Activated CD8-positive, alpha-beta memory T cell treated with anti-CD3 and anti-CD28 coated beads for 48 hours (primary cell): ENCODE data around the gene MYO15B.

Experiments used
- DNase-seq, 3 experiments: peaks; one replicate each; pipeline ENCODE4 v3.0.0-alpha.2; 2020; ENCODE audit warnings: low read depth in 2 of 3, low spot score in 2 of 3

Gene MYO15B

DNA sequence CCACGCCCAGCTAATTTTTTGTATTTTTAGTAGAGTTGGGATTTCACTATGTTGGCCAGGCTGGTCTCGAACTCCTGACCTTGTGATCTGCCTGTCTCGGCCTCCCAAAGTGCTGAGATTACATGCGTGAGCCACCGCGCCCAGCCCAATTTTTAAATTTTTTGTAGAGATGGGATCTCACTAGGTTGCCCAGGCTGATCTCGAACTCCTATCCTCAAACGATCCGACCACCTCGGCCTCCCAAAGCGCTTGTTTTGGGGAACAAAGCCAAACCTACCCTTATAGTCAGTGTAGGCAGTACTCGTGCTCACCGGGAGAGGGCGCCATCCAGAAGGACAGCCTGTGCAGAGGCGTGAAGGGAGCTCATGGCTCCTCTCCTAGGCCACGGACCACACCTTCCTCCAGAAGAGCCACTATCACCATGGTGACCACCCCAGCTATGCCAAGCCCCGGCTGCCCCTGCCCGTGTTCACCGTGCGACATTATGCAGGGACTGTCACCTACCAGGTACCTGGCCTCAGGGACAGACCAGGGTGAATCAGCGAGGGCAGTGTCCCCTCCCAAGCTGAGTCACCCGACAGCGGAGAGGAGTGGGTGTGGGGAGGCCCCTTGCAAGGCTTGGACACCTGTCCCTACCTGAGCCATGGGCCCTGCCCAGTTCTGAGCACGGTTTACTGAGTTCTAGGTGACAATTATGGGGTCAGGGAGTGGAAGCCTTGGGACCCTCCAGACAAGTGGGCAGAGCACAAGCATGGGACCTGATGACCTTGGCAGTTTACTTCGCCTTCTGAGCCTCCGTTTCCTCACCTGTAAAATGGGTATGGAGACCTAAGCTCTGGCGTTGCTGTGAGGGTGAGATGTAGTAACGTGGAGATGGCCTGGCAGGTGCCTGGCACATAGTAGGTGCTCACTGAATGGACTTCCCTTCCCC lies 13.7 kb downstream of the MYO15B start:
- DNase-seq = peak; percentile 29 to 50 (median 30)

DNA sequence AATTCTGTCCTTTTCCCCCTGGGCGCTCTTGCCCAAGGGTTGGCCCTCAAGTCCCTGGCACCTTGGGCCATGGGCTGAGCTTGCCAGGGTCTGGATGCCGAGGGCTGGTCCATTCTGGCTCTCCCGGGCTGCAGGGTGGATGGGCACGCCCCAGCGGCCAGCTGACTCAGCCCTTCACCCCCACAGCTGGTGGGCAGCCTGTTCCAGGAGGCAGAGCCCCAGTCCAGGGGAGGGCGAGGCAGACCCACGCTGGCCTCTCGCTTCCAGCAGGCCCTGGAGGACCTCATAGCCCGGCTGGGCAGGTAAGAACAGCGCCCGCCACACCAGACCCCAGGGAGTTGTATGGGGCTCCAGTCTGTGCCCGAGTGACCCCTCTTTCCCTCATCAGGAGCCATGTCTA lies 15.0 kb downstream of the MYO15B start:
- DNase-seq = no peak

DNA sequence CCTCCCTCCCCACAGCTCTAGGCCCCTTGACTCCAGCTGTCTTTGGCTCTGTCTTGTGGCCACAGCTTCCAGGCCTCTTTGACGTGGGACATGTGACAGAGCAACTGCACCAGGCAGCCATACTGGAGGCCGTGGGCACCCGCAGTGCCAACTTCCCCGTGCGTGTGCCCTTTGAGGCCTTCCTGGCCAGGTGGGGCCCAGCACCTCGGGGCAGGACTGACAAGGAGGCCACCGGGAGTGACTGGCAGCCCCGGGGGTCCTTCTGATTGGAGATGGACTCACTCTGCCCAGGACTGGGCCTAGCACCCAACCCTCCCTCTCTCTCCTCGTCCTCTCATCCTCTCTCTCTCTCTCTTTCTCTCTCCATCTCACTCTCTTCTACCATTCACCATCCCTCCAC lies 15.5 kb downstream of the MYO15B start:
- no peak for DNase-seq

DNA sequence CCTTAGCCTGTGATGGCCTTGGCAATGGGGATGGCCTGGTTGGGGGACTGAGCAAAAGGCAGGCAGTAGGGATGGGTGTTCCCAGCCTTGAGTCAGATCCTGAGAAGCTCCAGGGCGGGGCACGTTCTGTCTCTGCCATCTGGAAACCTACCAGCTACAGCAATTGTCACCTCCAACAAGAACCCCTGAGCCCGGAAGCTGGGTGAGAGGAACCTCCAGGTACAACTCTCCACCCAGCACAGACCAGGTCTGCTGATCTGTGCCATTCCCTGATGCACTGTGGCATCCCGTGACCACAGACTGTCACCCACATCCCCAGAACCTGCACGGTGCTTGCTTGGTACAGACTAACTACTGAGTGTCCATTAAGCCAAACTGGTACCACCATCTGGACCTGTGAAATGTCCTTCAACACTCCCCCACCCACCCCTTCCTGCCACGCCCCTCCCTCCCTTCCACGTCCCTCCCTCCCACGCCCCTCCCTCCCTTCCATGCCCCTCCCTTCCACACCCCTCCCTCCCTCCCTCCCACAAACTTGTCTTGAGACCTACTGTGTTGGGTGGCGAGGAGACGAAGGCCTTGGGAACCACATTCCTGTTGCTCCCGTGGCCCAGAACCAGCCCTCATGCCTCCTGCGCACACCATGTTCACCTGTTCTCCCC lies 16.6 kb downstream of the MYO15B start:
- no peak for DNase-seq

DNA sequence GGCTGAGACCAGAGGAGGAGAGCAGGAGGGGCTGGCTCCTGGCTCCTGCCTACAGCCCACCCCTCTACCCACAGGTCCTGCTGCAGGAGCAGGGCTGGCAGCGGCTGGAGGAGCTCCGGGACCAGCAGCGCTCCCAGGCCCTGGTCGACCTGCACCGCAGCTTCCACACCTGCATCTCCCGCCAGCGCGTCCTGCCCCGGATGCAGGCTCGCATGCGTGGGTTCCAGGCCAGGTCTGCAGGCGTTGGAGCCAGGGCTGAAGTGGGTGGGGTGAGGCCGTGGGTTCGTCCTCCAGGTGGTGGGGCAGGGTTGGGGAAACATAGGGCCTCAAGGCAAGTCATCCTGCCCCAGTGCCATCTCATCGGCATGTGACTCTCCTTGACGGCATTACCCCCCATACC lies 18.2 kb downstream of the MYO15B start:
- no peak for DNase-seq

DNA sequence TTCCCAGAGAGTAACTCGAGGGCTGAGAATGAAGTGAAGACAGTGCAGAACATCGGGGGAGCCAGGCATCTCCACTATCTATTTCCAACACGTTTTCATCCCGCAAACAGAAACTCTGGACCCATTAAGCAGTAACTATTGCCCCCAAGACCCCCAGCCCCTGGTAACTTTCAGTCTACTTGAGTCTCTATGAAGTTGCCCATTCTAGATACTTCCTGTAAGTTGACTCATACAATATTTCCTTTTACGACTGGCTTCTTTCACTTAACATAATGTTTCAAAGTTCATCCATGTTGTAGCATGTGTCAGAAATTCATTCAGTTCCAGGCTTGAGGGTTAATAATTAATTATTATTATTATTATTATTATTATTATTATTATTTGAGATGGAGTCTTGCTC lies 19.5 kb downstream of the MYO15B start:
- DNase-seq = no peak

DNA sequence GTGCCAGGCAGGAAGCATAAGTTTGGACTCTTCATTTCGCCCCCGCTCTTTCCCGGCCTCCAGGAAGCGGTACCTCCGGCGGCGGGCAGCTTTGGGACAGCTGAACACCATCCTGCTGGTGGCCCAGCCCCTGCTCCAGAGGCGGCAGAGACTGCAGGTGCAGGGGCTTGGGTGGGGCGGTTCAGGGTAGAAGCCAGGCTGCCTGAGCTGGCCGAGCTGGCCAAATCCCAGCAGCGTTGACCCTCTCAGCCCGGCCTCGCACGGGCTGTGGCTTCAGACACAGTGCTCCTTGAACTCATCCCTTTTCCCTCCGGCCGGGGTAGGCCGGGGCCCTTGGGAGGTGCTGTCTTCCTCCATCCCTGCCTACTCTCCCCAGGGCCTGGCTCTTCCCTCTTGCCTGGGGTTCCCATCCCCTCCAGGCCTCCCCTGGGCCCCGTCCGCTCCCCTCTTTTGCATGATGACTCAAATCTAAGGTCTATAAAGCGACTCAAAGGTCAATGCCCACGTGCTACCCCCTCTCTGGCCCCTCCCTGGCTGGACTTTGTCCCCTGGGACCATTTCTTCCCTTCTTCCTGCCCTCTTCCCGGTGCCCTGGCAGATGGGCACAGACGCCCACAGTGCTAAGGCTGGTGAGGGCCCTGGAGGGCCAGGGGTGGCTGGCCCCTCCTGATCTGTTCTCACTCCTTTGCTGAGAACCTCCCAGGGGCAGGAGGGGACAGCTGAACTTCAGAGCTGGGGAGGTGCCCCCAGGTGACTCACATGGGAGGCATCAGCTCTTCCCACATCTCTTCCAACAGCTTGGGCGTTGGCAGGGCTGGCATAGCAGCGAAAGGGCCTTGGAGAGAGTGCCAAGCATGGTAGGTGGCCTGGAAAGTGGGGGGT lies 22.7 kb downstream of the MYO15B start:
- DNase-seq = no peak

DNA sequence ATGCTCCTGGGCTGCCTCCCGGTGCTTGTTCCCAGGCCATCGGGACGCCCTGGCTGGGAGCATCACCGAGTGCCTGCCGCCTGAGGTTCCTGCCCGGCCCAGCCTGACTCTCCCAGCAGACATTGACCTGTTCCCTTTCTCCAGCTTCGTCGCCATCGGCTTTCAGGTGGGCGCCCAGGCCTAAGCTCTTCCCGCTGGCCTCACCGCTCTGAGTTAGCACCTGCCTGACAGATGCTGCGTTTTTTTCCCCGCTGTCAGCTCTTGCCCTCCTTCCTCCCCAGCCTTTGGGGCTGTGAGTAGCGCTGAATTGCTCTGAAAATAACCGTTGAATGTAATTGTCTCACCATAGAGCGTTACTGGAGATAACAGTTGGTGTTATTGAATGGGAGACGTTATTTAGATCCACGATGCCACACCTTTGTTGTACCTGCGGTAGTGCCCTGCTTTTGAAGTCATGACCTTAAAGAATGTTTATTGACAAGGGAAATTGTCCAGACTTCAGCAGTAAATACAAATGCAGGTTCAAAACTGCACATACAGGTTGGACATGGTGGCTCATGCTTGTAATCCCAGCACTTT lies 24.3 kb downstream of the MYO15B start:
- DNase-seq = no peak

DNA sequence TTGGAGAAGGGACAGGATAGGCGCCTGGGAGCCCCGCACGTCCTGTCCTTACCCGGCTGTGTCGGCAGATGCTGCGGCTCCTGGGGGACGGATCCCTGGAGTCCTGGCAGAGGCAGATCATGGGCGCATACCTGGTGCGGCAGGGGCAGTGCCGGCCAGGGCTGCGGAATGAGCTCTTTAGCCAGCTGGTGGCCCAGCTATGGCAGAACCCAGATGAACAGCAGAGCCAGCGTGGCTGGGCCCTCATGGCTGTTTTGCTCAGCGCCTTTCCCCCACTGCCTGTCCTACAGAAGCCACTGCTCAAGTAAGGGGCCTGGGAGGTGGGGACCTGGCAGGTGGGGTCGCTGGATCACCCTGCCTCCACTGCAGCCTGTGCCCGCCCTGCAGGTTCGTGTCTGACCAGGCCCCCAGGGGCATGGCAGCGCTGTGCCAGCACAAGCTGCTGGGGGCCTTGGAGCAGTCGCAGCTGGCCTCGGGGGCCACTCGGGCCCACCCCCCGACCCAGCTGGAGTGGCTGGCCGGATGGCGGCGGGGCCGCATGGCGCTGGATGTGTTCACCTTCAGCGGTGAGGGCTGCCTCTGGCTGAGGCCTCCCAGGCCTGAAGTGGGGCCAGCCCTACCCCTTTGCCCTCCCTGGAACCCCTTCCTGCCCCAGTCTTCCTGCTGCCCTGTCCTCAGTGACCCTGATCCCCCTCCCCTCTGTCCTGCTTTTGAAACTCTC lies 25.5 kb downstream of the MYO15B start:
- DNase-seq = no peak

DNA sequence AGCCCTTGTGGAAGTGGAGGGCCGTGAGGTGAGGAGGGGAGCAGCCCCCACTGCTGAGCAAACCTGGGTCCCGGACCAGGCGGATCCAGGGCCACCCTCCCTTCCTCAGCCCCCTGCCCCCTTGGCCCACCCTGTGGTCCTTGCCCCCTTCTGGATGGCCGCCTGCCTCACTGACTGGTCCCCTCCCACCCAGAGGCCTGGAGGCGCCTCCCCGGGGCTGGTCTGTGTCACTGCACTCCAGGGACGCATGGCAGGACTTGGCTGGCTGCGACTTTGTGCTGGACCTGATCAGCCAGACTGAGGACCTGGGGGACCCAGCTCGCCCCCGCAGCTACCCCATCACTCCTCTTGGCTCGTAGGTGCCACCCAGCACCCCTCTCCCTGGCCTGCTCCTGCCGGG lies 26.4 kb downstream of the MYO15B start:
- DNase-seq = no peak

DNA sequence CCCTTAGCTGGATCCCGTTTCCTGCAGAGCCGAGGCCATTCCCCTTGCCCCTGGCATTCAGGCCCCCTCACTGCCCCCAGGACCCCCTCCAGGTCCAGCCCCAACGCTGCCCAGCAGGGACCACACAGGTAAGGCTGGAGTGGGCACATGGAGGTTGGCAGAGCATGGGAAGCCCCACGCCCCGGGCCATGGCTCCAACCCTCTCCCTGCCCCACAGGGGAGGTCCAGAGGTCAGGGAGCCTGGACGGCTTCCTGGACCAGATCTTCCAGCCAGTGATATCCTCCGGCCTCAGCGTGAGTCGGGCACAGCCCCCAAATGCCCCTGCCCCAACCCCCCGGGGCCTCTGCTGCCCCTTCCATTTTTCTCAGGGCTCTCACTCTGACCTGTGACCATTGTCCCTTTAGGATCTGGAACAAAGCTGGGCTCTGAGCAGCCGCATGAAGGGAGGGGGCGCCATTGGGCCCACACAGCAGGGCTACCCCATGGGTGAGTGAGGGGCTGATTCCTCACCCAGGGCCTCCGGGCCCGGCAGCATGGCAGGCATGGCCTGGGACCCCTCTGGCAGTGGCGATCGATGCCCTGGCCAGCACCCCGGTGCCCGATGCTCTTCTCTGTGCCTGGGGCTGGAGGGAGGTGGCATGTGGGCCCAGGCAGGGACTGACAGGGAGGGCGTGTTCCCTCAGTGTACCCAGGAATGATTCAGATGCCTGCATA lies 27.1 kb downstream of the MYO15B start:
- DNase-seq = no peak

DNA sequence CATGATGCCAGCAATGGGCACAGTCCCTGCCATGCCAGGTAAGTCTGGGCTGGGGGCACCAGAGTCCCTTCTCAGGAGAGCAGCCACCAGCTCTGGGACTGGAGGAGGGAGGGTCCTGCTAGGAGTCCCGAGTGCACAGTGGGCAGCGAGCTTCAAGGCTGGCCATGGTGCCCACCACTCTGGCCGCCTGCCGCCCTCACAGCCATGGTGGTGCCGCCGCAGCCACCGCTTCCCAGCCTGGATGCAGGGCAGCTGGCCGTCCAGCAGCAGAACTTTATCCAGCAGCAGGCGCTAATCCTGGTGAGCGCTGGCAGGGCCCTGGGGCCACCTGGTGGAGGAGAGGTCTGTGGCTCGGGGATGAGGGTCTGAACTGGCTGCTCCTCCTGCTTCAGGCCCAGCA lies 27.7 kb downstream of the MYO15B start:
- no peak for DNase-seq

DNA sequence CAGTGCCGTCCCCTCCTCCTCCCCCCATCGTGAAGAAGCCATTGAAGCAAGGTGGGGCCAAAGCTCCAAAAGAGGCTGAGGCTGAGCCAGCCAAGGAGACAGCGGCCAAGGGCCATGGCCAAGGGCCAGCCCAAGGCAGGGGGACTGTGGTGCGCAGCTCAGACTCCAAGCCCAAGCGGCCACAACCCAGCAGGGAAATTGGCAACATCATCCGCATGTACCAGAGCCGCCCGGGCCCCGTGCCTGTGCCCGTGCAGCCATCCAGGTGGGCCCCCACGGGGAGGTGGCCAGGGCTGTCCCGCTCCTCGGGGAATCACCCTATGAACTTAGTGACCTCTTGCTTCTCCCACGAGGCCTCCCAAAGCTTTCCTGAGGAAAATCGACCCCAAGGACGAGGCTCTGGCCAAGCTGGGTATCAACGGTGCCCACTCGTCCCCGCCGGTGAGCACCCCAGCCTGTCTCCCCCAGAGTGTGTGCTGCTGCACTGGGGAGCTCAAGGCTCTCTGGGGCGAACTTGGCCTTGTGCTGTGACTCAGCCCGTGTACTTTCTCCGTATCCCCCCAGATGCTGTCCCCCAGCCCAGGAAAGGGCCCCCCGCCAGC lies 29.0 kb downstream of the MYO15B start:
- DNase-seq = no peak

DNA sequence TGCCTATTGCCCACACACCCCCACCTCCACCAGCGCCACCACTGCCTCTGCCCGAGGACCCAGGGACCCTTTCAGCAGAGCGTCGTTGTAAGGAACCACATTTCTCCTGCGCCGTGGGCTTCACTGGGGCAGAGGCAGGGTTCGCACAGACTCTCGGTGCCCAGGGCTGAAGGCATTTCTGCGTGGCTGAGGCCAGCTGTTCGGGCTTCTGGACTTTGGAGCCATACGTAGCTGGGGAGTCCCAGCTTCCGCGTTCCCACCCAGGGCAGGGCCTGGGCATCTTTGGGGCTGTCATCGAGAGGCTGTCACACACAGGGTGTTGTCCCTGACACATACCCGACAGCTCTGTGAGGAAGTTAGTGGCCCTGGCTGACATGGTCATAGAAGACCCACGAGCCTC lies 29.6 kb downstream of the MYO15B start:
- DNase-seq = no peak

DNA sequence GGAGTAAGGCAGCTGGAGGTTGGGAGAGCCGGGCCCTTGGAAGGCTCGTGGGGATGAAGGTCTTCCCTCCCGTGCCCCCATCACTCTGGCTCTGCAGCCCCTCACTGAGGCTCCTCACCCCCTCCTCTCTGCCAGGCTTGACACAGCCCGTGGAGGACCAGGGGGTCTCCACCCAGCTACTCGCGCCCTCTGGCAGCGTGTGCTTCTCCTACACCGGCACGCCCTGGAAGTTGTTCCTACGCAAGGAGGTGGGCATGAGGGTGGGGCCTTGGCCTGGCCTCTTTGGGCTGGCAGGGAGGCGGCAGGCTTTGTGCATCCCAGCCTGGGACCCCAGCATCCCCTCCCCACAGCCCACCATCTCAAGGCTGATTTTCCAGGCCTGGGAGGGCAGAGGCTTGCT lies 30.1 kb downstream of the MYO15B start:
- no peak for DNase-seq

DNA sequence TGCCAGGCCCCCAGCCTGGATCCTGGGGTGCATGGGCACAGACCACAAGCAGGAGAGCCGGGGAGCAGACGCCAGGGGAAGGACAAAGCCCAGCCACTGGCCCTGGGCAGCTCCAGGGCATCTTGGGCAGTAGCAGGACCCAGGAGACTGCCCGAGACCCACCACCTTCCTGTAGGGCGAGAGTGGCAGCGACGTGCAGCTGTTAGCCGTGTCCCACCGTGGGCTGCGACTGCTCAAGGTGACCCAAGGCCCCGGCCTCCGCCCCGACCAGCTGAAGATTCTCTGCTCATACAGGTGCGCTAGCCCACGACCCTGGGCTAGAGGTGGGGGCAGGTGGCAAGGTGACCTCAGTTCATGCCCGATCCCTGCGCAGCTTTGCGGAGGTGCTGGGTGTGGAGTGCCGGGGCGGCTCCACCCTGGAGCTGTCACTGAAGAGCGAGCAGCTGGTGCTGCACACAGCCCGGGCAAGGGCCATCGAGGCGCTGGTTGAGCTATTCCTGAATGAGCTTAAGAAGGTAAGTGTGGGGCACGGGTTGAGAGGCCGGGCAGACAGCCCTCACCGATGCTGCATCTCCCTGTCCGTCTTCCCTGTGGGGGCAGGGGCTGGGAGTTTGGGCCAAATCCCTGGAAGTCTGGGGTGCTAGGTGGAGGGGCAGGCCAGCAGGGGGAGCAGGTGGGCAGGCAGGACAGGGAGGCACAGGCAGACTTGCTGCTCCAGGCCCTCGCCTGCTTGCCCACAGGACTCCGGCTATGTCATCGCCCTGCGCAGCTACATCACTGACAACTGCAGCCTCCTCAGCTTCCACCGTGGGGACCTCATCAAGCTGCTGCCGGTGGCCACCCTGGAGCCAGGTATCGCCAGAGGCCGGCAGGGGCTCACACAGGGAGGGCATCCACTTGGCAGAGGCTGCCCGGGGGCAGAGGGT lies 32.2 kb downstream of the MYO15B start:
- no peak for DNase-seq

DNA sequence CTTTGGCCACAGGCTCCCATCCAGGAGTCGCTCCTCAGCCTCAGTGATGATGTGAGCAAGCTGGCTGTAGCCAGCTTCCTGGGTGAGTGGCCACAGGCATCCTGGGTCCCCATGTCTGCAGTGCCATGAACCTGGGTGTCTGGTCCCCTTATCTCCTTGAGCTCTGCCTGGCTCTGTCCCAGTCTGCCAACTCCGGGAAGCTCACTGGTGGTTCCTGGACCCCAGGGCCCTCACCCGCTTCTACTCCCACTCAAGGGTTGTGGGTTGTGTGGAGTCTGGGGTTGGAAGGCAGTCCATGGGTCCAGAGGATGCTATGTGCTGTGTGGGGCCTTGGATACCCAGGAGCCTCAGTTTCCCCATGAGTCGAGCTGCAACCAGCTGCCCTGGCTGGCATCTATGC lies 33.9 kb downstream of the MYO15B start:
- no peak for DNase-seq

DNA sequence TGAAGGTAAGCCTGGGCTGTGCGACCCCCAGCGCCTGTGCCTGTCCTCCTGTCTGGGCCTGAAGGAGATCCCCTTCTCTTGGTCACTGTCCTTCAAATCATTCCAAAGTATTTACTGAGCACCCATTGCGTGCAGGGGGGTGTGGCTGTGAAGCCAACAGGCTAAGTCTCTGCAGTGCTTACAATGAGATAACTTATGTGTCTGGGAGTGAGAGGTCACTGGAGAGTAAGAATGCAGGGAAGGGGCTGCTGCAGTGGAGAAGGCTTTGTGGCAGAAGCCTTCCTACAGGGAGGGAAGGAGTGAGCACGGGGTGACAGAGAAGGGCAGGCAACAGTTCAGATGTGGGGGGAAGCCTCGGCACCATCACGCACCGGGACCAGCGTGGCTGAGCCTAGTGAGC lies 34.5 kb downstream of the MYO15B start:
- DNase-seq = no peak
